HepG2 (cell line): ENCODE results near the gene PLA2G7. TPM values are rescaled to one million over a fixed set of nuclear protein-coding genes. Genes with fewer than 3 reads are reported as not detected.

Source experiments
- ATAC-seq: fragments of 200-7000 bp; cut with Tn5 transposase; 3 replicates; pipeline ENCODE4 v1.9.1; 2020; ENCODE audit warnings: mild to moderate bottlenecking, moderate library complexity
- BruUV-seq: library from RNA; stranded (reverse); fragments of 400-500 nt; replicated peaks from 2 replicates; lab custom pipeline; 2021; lab: Mats Ljungman, UMichigan
- CTCF ChIA-PET: fragments of 300-600 bp; formaldehyde crosslinking; extraction: SDS; loops from one replicate; lab custom pipeline; 2021; ENCODE audit warnings: low total read pairs, inconsistent platforms, low intra/inter-chr PET ratio; lab: Yijun Ruan, JAX
- POLR2A ChIA-PET: fragments of 350-600 bp; sonication (Branson Sonifier 250); formaldehyde crosslinking; loops from one replicate; lab custom pipeline; 2020; ENCODE audit warnings: antibody characterized with exemption, inconsistent platforms; lab: Yijun Ruan, JAX
- DNase-seq: peaks from one replicate; pipeline ENCODE4 v3.0.0-alpha.2; 2015; ENCODE audit warnings: low spot score
- FAIRE-seq: peaks from 3 replicates; lab custom pipeline; 2011; peaks lifted over from hg19 to GRCh38; lab: Jason Lieb, UNC
- H2AFZ ChIP-seq: one replicate; pipeline ENCODE4 v1.6.1; 2011; ENCODE audit warnings: low read length, inconsistent platforms
- H3K27ac ChIP-seq: fragments of 300-600 bp; 3 replicates; pipeline ENCODE4 v1.8.0; 2011; ENCODE audit warnings: mixed run types, mild to moderate bottlenecking, mixed read lengths, low read length, inconsistent platforms; ENCODE audit not compliant: insufficient read depth; ENCODE audit errors: extremely low read length
- H3K27me3 ChIP-seq, 2 experiments: fragments of 200-600 bp in 1 of 2; 2 replicates in 1 of 2; 3 replicates in 1 of 2; pipeline versions ENCODE4 v1.6.0 to v1.8.0; 2011; ENCODE audit warnings: low read length in 2 of 2, mild to moderate bottlenecking in 2 of 2, moderate library complexity in 2 of 2, inconsistent platforms in 1 of 2; ENCODE audit not compliant: insufficient read depth in 2 of 2, control insufficient read depth in 1 of 2
- H3K36me3 ChIP-seq, 2 experiments: fragments of 200-600 bp in 1 of 2; replicated peaks in 1 of 2; 2 replicates in 1 of 2; 3 replicates in 1 of 2; pipeline versions ENCODE4 v1.5.1 to v1.8.0; 2011; ENCODE audit warnings: low read length in 2 of 2, inconsistent platforms in 1 of 2; ENCODE audit not compliant: insufficient read depth in 2 of 2, control insufficient read depth in 1 of 2
- H3K4me1 ChIP-seq: 2 replicates; pipeline ENCODE4 v1.5.1; 2012; ENCODE audit warnings: low read length, inconsistent platforms; ENCODE audit not compliant: insufficient read depth
- H3K4me2 ChIP-seq: 2 replicates; pipeline ENCODE4 v1.6.0; 2011; ENCODE audit warnings: low read depth, low read length, inconsistent platforms
- H3K4me3 ChIP-seq, 3 experiments: fragments of 200-600 bp in 1 of 3; sonication (generic), shearing (Covaris generic) in 1 of 3; replicated peaks in 1 of 3; 2 replicates each; pipeline ENCODE4 v1.5.1; 2011 to 2016; ENCODE audit warnings: low read length in 3 of 3, inconsistent platforms in 2 of 3, low read depth in 2 of 3, mild to moderate bottlenecking in 2 of 3, control low read depth in 1 of 3, mixed read lengths in 1 of 3; ENCODE audit not compliant: insufficient read depth in 1 of 3
- H3K79me2 ChIP-seq: one replicate; pipeline ENCODE4 v1.6.1; 2011; ENCODE audit warnings: low read length, inconsistent platforms; ENCODE audit not compliant: insufficient read depth
- H3K9ac ChIP-seq: 2 replicates; pipeline ENCODE4 v1.6.0; 2011; ENCODE audit warnings: mild to moderate bottlenecking, low read depth, low read length, inconsistent platforms; ENCODE audit not compliant: insufficient read depth
- H3K9me3 ChIP-seq: 2 replicates; pipeline ENCODE4 v1.5.1; 2012; ENCODE audit warnings: mild to moderate bottlenecking, low read length
- H4K20me1 ChIP-seq: 2 replicates; pipeline ENCODE4 v1.6.0; 2011; ENCODE audit warnings: inconsistent platforms, mild to moderate bottlenecking, low read length, moderate library complexity; ENCODE audit not compliant: insufficient read depth
- AHDC1 ChIP-seq: sonication (generic); formaldehyde crosslinking; IDR thresholded peaks from 2 replicates; pipeline ENCODE4 v1.5.1; 2020; ENCODE audit warnings: mild to moderate bottlenecking, missing genetic modification reagents, borderline replicate concordance
- ATF7-NPFF ChIP-seq: sonication (generic); formaldehyde crosslinking; IDR thresholded peaks from 2 replicates; pipeline ENCODE4 v1.8.1; 2023; ENCODE audit warnings: mild to moderate bottlenecking, low read depth, missing genetic modification reagents, moderate library complexity
- EED ChIP-seq: sonication (generic); formaldehyde crosslinking; IDR thresholded peaks from 2 replicates; pipeline ENCODE4 v1.5.0; 2020; ENCODE audit warnings: mild to moderate bottlenecking, missing genetic modification reagents
- FOXO1 ChIP-seq: sonication (generic); formaldehyde crosslinking; IDR thresholded peaks from 2 replicates; pipeline ENCODE4 v1.4.0; 2020; ENCODE audit warnings: missing genetic modification reagents
- MAFK ChIP-seq, 2 experiments: IDR thresholded peaks in 1 of 2; conservative IDR thresholded peaks in 1 of 2; 2 replicates each; pipeline ENCODE4 v1.6.1; 2011; ENCODE audit warnings: improper control_type of control experiment in 2 of 2, low read length in 2 of 2
- MNT ChIP-seq: fragments of 450-650 bp; IDR thresholded peaks from 2 replicates; pipeline ENCODE4 v1.6.1; 2016
- POLR2AphosphoS2 ChIP-seq: IDR thresholded peaks from 2 replicates; pipeline ENCODE4 v1.6.1; 2011; ENCODE audit warnings: low read depth, low read length, improper control_type of control experiment
- TBX2 ChIP-seq: sonication (generic); formaldehyde crosslinking; IDR thresholded peaks from 2 replicates; pipeline ENCODE4 v1.5.0; 2020; ENCODE audit warnings: missing genetic modification reagents, mild to moderate bottlenecking, borderline replicate concordance
- ZNF253 ChIP-seq: sonication (generic); formaldehyde crosslinking; IDR thresholded peaks from 2 replicates; pipeline ENCODE4 v1.8.0; 2022; ENCODE audit warnings: mild to moderate bottlenecking, missing genetic modification reagents, borderline replicate concordance
- ZNF619 ChIP-seq: sonication (generic); formaldehyde crosslinking; IDR thresholded peaks from 2 replicates; pipeline ENCODE4 v1.4.0; 2020; ENCODE audit warnings: mild to moderate bottlenecking, missing genetic modification reagents
- ZNF678 ChIP-seq: sonication (generic); formaldehyde crosslinking; IDR thresholded peaks from 2 replicates; pipeline ENCODE4 v1.4.0; 2020; ENCODE audit warnings: mild to moderate bottlenecking, missing genetic modification reagents
- WGBS: methylation state at CpG from one replicate; pipeline ENCODE4 v1.1.6; 2017; ENCODE audit warnings: low lambda C conversion rate; 5-methylcytosine and 5-hydroxymethylcytosine counted together
- in situ Hi-C: cut with HindIII; loops from 2 replicates; pipeline ENCODE4 v1.10.0; 2017; ENCODE audit warnings: low pct_unique_long_range_greater_than_20kb; ENCODE audit not compliant: extremely low pct_ligation_motif_present
- intact Hi-C: fragments of 100-400 bp; cut with micrococcal nuclease; formaldehyde crosslinking; loops from one replicate; pipeline ENCODE4 v1.10.0; 2022; ENCODE audit not compliant: unreplicated experiment
- polyA plus RNA-seq, 8 experiments: library from polyadenylated mRNA; depleted of rRNA in 3 of 8; stranded (reverse) in 7 of 8; unstranded in 1 of 8; fragments of >200 nt; fragmentation: Illumina TruSeq in 4 of 8; extraction: Trizol in 4 of 8; gene quantifications; 2 replicates each; pipeline versions ENCODE4 v1.2.1 to v1.2.3, GENCODE V29; 2011 to 2016; ENCODE audit warnings: low read depth in 4 of 8, missing spikeins in 1 of 8, mixed read lengths in 1 of 8; ENCODE audit not compliant: insufficient read depth in 1 of 8
- total RNA-seq, 5 experiments: library from RNA; depleted of rRNA; stranded (reverse); fragments of >200 nt; fragmentation: Illumina TruSeq; extraction: Trizol; gene quantifications; 2 replicates each; pipeline ENCODE4 v1.2.3, GENCODE V29; 2016; ENCODE audit warnings: low read depth in 1 of 5

Gene PLA2G7
- total and polyA plus RNA-seq, 2 of the 13 experiments (the other 11 are each of a cell fraction or from before 2014, with no cell fraction given): not detected

DNA sequence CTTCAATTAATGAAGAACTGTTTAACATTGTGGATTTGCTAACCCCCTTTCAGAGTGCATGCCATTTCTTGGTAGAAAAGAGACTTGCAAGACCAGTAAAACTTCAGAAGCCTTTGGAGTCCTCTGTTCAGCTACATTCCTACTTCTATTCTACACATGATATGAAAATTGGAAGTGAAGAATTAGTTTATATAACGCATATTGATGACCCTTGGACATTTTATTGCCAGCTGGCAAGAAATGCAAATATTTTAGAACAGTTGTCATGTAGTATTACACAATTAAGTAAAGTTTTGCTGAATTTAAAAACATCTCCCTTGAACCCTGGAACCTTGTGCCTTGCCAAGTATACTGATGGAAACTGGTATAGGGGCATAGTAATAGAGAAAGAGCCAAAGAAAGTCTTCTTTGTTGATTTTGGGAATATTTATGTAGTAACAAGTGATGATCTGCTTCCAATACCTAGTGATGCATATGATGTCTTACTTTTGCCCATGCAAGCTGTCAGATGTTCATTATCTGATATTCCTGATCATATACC is 44.2 kb downstream of the PLA2G7 start:
- Histone ChIP-seq H4K20me1 (no peaks in the 10 kb centered on the region), H3K9me3 (no peaks in the 10 kb centered on the region), H3K27me3 (no peaks in the 10 kb centered on the region), H3K36me3 (no peaks in the 10 kb centered on the region), H3K9ac (no peak overlapping the region), H3K4me2 (no peak overlapping the region), H3K4me1 (no peaks in the 10 kb centered on the region), H3K4me3 (no peak overlapping the region), H3K79me2 (no peaks in the 10 kb centered on the region), H2AFZ (no peak overlapping the region), H3K27ac (no peak overlapping the region)
- 0% methylated on average over 1 of the region's 1 CpG for WGBS
- no TSS peak for BruUV-seq
- ChIA-PET POLR2A (no interaction called here), CTCF (no interaction called here)
- DNase-seq: no peak
- FAIRE-seq: no peak
- intact Hi-C loops (no loop called here), in situ Hi-C loops (no loop called here)
- no peak for ATAC-seq
- no peak for TF ChIP-seq TBX2 (CRISPR knock-in tag)
- TF ChIP-seq MAFK (conservative IDR thresholded peaks at IDR 0.05 in 1 of 2, IDR thresholded peaks at IDR 0.05 in 1 of 2; ENCODE audit: low read length in 2 of 2): 0 out of 4 replicates have a peak, but pooled peaks of 1 of the 2 experiments have one; percentile 2

DNA sequence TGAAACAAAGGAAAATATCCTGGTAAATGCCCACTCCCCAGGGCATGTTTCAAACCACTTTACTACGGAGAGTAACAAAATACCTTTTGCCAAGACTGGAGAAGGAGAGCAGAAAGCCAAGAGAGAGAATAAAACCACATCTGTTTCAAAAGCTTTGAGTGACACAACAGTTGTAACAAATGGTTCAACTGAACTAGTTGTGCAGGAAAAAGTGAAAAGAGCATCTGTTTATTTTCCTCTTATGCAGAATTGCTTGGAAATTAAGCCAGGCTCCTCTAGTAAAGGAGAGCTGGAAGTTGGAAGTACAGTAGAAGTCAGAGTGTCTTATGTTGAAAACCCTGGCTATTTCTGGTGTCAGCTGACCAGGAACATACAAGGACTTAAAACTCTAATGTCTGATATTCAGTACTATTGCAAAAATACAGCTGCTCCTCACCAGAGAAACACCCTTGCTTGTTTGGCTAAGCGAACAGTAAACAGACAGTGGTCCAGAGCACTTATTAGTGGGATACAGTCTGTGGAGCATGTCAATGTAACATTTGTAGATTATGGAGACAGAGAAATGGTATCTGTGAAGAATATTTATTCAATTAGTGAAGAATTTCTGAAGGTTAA is 44.9 kb downstream of the PLA2G7 start:
- H2AFZ ChIP-seq: no peak overlapping the region
- H3K4me1 ChIP-seq: no peaks in the 10 kb centered on the region
- in situ Hi-C loops: no loop called here
- no peak overlapping the region for H3K4me2 ChIP-seq
- 4% methylated on average over 2 of the region's 2 CpGs for WGBS
- CTCF ChIA-PET: no interaction called here
- no peaks in the 10 kb centered on the region for H3K9me3 ChIP-seq
- H4K20me1 ChIP-seq: no peaks in the 10 kb centered on the region
- H3K79me2 ChIP-seq: no peaks in the 10 kb centered on the region
- POLR2A ChIA-PET: no interaction called here
- no peak overlapping the region for H3K4me3 ChIP-seq
- no TSS peak for BruUV-seq
- ATAC-seq (no peak), FAIRE-seq (no peak), DNase-seq (no peak)
- H3K27ac ChIP-seq: no peak overlapping the region
- no peak overlapping the region for H3K9ac ChIP-seq
- intact Hi-C loops: no loop called here
- H3K36me3 ChIP-seq: no peaks in the 10 kb centered on the region
- no peaks in the 10 kb centered on the region for H3K27me3 ChIP-seq
- TF ChIP-seq AHDC1 (no peak), ZNF619 (CRISPR knock-in tag) (no peak), FOXO1 (no peak), ZNF678 (CRISPR knock-in tag) (no peak), ATF7-NPFF (no peak), MNT (no peak), EED (CRISPR knock-in tag) (no peak), ZNF253 (no peak), POLR2AphosphoS2 (no peak)
